HepG2 (cell line): ENCODE data around the gene STUB1. TPM values are rescaled to one million over a fixed set of nuclear protein-coding genes. Genes with fewer than 3 reads are reported as not detected.

Experiments used
- CTCF ChIP-seq: sonication (generic); formaldehyde crosslinking; IDR thresholded peaks from 2 replicates; pipeline ENCODE4 v1.5.0; 2020; ENCODE audit warnings: mild to moderate bottlenecking, missing genetic modification reagents, moderate library complexity
- FOXA3 ChIP-seq: IDR thresholded peaks from 2 replicates; pipeline ENCODE4 v1.6.1; 2016; ENCODE audit warnings: missing genetic modification reagents, missing compliant biosample characterization
- FOXC1 ChIP-seq: sonication (generic); formaldehyde crosslinking; IDR thresholded peaks from 2 replicates; pipeline ENCODE4 v1.8.0; 2022; ENCODE audit warnings: mild to moderate bottlenecking, missing genetic modification reagents, borderline replicate concordance
- HDAC1 ChIP-seq: sonication (generic); formaldehyde crosslinking; IDR thresholded peaks from 2 replicates; pipeline ENCODE4 v1.5.1; 2020; ENCODE audit warnings: mild to moderate bottlenecking, missing genetic modification reagents
- HDAC2 ChIP-seq: sonication (generic); formaldehyde crosslinking; IDR thresholded peaks from 2 replicates; pipeline ENCODE4 v1.4.0; 2020; ENCODE audit warnings: missing genetic modification reagents
- KLF12 ChIP-seq: sonication (generic); formaldehyde crosslinking; IDR thresholded peaks from 2 replicates; pipeline ENCODE4 v1.4.0; 2020; ENCODE audit warnings: missing genetic modification reagents, borderline replicate concordance
- MAF1 ChIP-seq: sonication (generic); formaldehyde crosslinking; IDR thresholded peaks from 2 replicates; pipeline ENCODE4 v1.5.0; 2020; ENCODE audit warnings: missing genetic modification reagents, borderline replicate concordance
- MTA1 ChIP-seq: sonication (generic); formaldehyde crosslinking; IDR thresholded peaks from 2 replicates; pipeline ENCODE4 v1.4.0; 2020; ENCODE audit warnings: missing genetic modification reagents, mild to moderate bottlenecking, borderline replicate concordance
- MYC ChIP-seq: sonication (generic); formaldehyde crosslinking; IDR thresholded peaks from 2 replicates; pipeline ENCODE4 v1.9.0; 2021; ENCODE audit warnings: missing genetic modification reagents, borderline replicate concordance
- POGK ChIP-seq: sonication (generic); formaldehyde crosslinking; conservative IDR thresholded peaks from 2 replicates; pipeline ENCODE4 v1.8.0; 2022; ENCODE audit warnings: mild to moderate bottlenecking, moderate library complexity, missing genetic modification reagents
- SAP130 ChIP-seq: IDR thresholded peaks from 2 replicates; pipeline ENCODE4 v1.6.1; 2016; ENCODE audit warnings: low read depth
- SIN3A ChIP-seq: IDR thresholded peaks from 2 replicates; pipeline ENCODE4 v1.6.1; 2011; ENCODE audit warnings: low read depth, mild to moderate bottlenecking, control low read depth, low read length, borderline replicate concordance
- SMAD1 ChIP-seq: sonication (generic); formaldehyde crosslinking; IDR thresholded peaks from 2 replicates; pipeline ENCODE4 v1.4.0; 2020; ENCODE audit warnings: missing genetic modification reagents, low read depth, mild to moderate bottlenecking, borderline replicate concordance
- TBX2 ChIP-seq: sonication (generic); formaldehyde crosslinking; IDR thresholded peaks from 2 replicates; pipeline ENCODE4 v1.5.0; 2020; ENCODE audit warnings: missing genetic modification reagents, mild to moderate bottlenecking, borderline replicate concordance
- THAP11 ChIP-seq: IDR thresholded peaks from 2 replicates; pipeline ENCODE4 v1.6.1; 2016; ENCODE audit warnings: missing biosample characterization, missing genetic modification reagents
- UBTF ChIP-seq: sonication (generic); formaldehyde crosslinking; IDR thresholded peaks from 2 replicates; pipeline ENCODE4 v1.4.0; 2020; ENCODE audit warnings: mild to moderate bottlenecking, missing genetic modification reagents
- ZNF317 ChIP-seq: sonication (generic); formaldehyde crosslinking; IDR thresholded peaks from 2 replicates; pipeline ENCODE4 v1.5.0; 2020; ENCODE audit warnings: mild to moderate bottlenecking, missing genetic modification reagents
- ZNF367 ChIP-seq: sonication (generic); formaldehyde crosslinking; IDR thresholded peaks from 2 replicates; pipeline ENCODE4 v1.4.0; 2020; ENCODE audit warnings: missing genetic modification reagents, borderline replicate concordance
- ZNF382 ChIP-seq: sonication (generic); formaldehyde crosslinking; IDR thresholded peaks from 2 replicates; pipeline ENCODE4 v1.5.0; 2020; ENCODE audit warnings: missing genetic modification reagents, mild to moderate bottlenecking, borderline replicate concordance
- ZNF451 ChIP-seq: sonication (generic); formaldehyde crosslinking; IDR thresholded peaks from 2 replicates; pipeline ENCODE4 v1.5.0; 2020; ENCODE audit warnings: mild to moderate bottlenecking, missing genetic modification reagents
- ZNF563 ChIP-seq: sonication (generic); formaldehyde crosslinking; IDR thresholded peaks from 2 replicates; pipeline ENCODE4 v1.8.0; 2022; ENCODE audit warnings: mild to moderate bottlenecking, moderate library complexity, missing genetic modification reagents
- ZNF572 ChIP-seq: sonication (generic); formaldehyde crosslinking; IDR thresholded peaks from 2 replicates; pipeline ENCODE4 v1.5.1; 2020; ENCODE audit warnings: mild to moderate bottlenecking, missing genetic modification reagents
- ZNF652 ChIP-seq: IDR thresholded peaks from 2 replicates; pipeline ENCODE4 v1.6.1; 2016; ENCODE audit warnings: low read depth, borderline replicate concordance
- polyA plus RNA-seq, 8 experiments: library from polyadenylated mRNA; depleted of rRNA in 3 of 8; stranded (reverse) in 7 of 8; unstranded in 1 of 8; fragments of >200 nt; fragmentation: Illumina TruSeq in 4 of 8; extraction: Trizol in 4 of 8; gene quantifications; 2 replicates each; pipeline versions ENCODE4 v1.2.1 to v1.2.3, GENCODE V29; 2011 to 2016; ENCODE audit warnings: low read depth in 4 of 8, missing spikeins in 1 of 8, mixed read lengths in 1 of 8; ENCODE audit not compliant: insufficient read depth in 1 of 8
- total RNA-seq, 5 experiments: library from RNA; depleted of rRNA; stranded (reverse); fragments of >200 nt; fragmentation: Illumina TruSeq; extraction: Trizol; gene quantifications; 2 replicates each; pipeline ENCODE4 v1.2.3, GENCODE V29; 2016; ENCODE audit warnings: low read depth in 1 of 5

The STUB1 gene
- total and polyA plus RNA-seq, 2 of the 13 experiments (the other 11 are each of a cell fraction or from before 2014, with no cell fraction given) = 52.9 to 78.2 TPM

- TF ChIP-seq ZNF451 (CRISPR knock-in tag) (no peak), HDAC1 (peak; percentile 60; the same call in 1 of the 2 replicates), ZNF317 (CRISPR knock-in tag) (0 out of 2 replicates have a peak, but pooled peaks have one; percentile 47), MTA1 (CRISPR knock-in tag) (peak; percentile 11; the same call in 1 of the 2 replicates), CTCF (peak; percentile 76), UBTF (CRISPR knock-in tag) (peak; percentile 48; the same call in 1 of the 2 replicates), ZNF367 (CRISPR knock-in tag) (no peak), HDAC2 (CRISPR knock-in tag) (peak; percentile 25; the same call in 1 of the 2 replicates), THAP11 (0 out of 2 replicates have a peak, but pooled peaks have one; percentile 16), FOXA3 (CRISPR knock-in tag) (no peak), ZNF382 (CRISPR knock-in tag) (no peak), FOXC1 (0 out of 2 replicates have a peak, but pooled peaks have one; percentile 25), MYC (CRISPR knock-in tag) (peak; percentile 51; the same call in 1 of the 2 replicates), MAF1 (CRISPR knock-in tag) (no peak), SAP130 (CRISPR knock-in tag) (peak; percentile 84), SIN3A (peak; percentile 35; the same call in 1 of the 2 replicates), SMAD1 (CRISPR knock-in tag) (peak; percentile 55; the same call in 1 of the 2 replicates), ZNF563 (CRISPR knock-in tag) (0 out of 2 replicates have a peak, but pooled peaks have one; percentile 24), ZNF652 (CRISPR knock-in tag) (no peak), TBX2 (CRISPR knock-in tag) (peak; percentile 42; the same call in 1 of the 2 replicates), KLF12 (CRISPR knock-in tag) (0 out of 2 replicates have a peak, but pooled peaks have one; percentile 7), POGK (CRISPR knock-in tag) (0 out of 2 replicates have a peak, but pooled peaks have one; percentile 15), ZNF572 (no peak)
Observed at GRCh38 chr16:680967-681745, 946 bp downstream of the STUB1 start (continued).
